ENCODE measurements around the gene ZNF71. TPM values are rescaled to one million over a fixed set of nuclear protein-coding genes. Genes with fewer than 3 reads are reported as not detected.

ZNF71 gene
- total RNA-seq, 1 experiment from 2014 or later = 1.8 TPM

- H3K4me3 Mint-ChIP-seq (ENCODE audit: low read depth, unreplicated experiment) = no peak overlapping the region
- CTCF ChIA-PET = interaction anchor here (0.7 kb wide), 1 partner anchor 1782 kb away, joined by 3 read pairs; no protein-coding TSS in a partner anchor
- intact Hi-C loops (cut with micrococcal nuclease; ENCODE audit: unreplicated experiment) = no loop called here
- BruUV-seq (replicated peaks) = no TSS peak
- TF ChIP-seq CTCF (IDR thresholded peaks at IDR 0.05; ENCODE audit: unreplicated experiment) = no peak
- H3K9me3 Mint-ChIP-seq (ENCODE audit: low read depth, unreplicated experiment) = peaks cover 35% of the 10 kb centered on the region
- H3K27ac Mint-ChIP-seq (ENCODE audit: unreplicated experiment) = no peak overlapping the region
- H3K36me3 Mint-ChIP-seq (ENCODE audit: insufficient read depth, unreplicated experiment) = peaks cover 16% of the 10 kb centered on the region
- H3K27me3 Mint-ChIP-seq (ENCODE audit: unreplicated experiment) = no peaks in the 10 kb centered on the region
- H3K4me1 Mint-ChIP-seq (ENCODE audit: low read depth, unreplicated experiment) = no peaks in the 10 kb centered on the region
- no peak for DNase-seq
These were observed 2.6 kb downstream of the ZNF71 start for GRCh38 chr19:56597696-56598095.

GRCh38 chr19:56601375-56601774 is 6.3 kb downstream of the ZNF71 start:
- Mint-ChIP-seq H3K36me3 (ENCODE audit: insufficient read depth, unreplicated experiment) (no peaks in the 10 kb centered on the region), H3K9me3 (ENCODE audit: low read depth, unreplicated experiment) (peaks cover 33% of the 10 kb centered on the region), H3K27ac (ENCODE audit: unreplicated experiment) (no peak overlapping the region), H3K4me1 (ENCODE audit: low read depth, unreplicated experiment) (no peaks in the 10 kb centered on the region), H3K4me3 (ENCODE audit: low read depth, unreplicated experiment) (no peak overlapping the region), H3K27me3 (ENCODE audit: unreplicated experiment) (no peaks in the 10 kb centered on the region)
- intact Hi-C loops (cut with micrococcal nuclease; ENCODE audit: unreplicated experiment) = no loop called here
- no peak for DNase-seq
- BruUV-seq (replicated peaks) = no TSS peak
- TF ChIP-seq CTCF (IDR thresholded peaks at IDR 0.05; ENCODE audit: unreplicated experiment) = no peak
- CTCF ChIA-PET = no interaction called here

- no TSS peak for BruUV-seq (replicated peaks)
- H3K36me3 Mint-ChIP-seq (ENCODE audit: insufficient read depth, unreplicated experiment) = no peaks in the 10 kb centered on the region
- no peak overlapping the region for H3K27ac Mint-ChIP-seq (ENCODE audit: unreplicated experiment)
- intact Hi-C loops (cut with micrococcal nuclease; ENCODE audit: unreplicated experiment) = no loop called here
- DNase-seq = no peak
- no peaks in the 10 kb centered on the region for H3K4me1 Mint-ChIP-seq (ENCODE audit: low read depth, unreplicated experiment)
- peaks cover 35% of the 10 kb centered on the region for H3K9me3 Mint-ChIP-seq (ENCODE audit: low read depth, unreplicated experiment)
- CTCF ChIA-PET = no interaction called here
- H3K27me3 Mint-ChIP-seq (ENCODE audit: unreplicated experiment) = no peaks in the 10 kb centered on the region
- no peak overlapping the region for H3K4me3 Mint-ChIP-seq (ENCODE audit: low read depth, unreplicated experiment)
- TF ChIP-seq CTCF (IDR thresholded peaks at IDR 0.05; ENCODE audit: unreplicated experiment) = no peak
These were observed 8.7 kb downstream of the ZNF71 start for GRCh38 chr19:56603829-56604228.

- intact Hi-C loops (cut with micrococcal nuclease; ENCODE audit: unreplicated experiment) = no loop called here
- Mint-ChIP-seq H3K27ac (ENCODE audit: unreplicated experiment) (no peak overlapping the region), H3K4me3 (ENCODE audit: low read depth, unreplicated experiment) (no peak overlapping the region), H3K36me3 (ENCODE audit: insufficient read depth, unreplicated experiment) (no peaks in the 10 kb centered on the region), H3K4me1 (ENCODE audit: low read depth, unreplicated experiment) (no peaks in the 10 kb centered on the region), H3K9me3 (ENCODE audit: low read depth, unreplicated experiment) (peaks cover 38% of the 10 kb centered on the region), H3K27me3 (ENCODE audit: unreplicated experiment) (no peaks in the 10 kb centered on the region)
- no TSS peak for BruUV-seq (replicated peaks)
- DNase-seq = no peak
- CTCF ChIA-PET = no interaction called here
- no peak for TF ChIP-seq CTCF (IDR thresholded peaks at IDR 0.05; ENCODE audit: unreplicated experiment)
These were observed 13.3 kb downstream of the ZNF71 start for GRCh38 chr19:56608274-56608964.

Data from Calu3 (cell line).